ENCODE measurements around the gene BORCS6. TPM values are rescaled to one million over a fixed set of nuclear protein-coding genes. Genes with fewer than 3 reads are reported as not detected.

BORCS6 gene
- total RNA-seq, 1 donor from 2014 or later: 7.8 TPM

DNA sequence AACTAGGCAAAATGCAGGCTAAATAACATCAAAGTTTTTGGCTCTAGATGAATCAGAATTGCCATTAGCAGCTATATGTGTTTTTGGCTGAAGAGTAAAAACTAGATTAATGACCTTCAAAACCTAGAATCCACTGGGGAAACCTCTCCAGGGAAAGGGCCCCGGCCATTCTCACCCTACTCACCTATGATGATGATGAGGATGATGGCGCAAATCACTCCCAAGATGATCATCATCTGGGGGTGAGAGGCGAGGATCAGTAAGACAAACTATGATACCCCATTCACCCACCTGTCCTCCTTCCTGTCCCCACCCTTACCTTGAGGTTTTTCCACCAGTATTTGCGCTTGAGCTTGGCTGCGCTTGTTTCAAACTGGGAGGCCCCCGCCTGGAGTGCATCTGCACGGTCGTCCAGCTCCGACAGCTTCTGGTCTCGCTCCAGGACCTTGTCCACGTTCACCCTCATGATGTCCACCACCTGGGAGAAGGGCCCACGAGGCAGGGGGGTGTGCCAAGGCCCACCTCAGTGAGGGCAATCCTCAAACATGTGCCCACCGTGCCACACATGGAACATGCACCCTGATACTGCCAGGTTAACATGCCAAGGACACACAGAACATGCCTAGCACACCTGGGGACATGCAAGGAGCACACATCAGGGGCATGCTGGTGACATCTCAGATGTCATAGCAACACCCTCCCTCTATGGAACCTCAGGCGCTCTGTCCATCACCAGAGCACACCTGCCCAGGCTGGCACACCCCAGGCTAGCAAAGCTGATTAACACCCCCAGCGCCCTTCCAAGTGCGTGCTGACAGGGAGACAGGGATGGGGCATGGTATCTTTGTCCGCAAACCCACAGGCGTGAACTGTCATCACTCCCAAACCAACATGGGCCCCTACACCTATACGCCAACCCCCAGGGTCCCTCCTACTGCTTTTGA lies 28.4 kb downstream of the BORCS6 start:
- ATAC-seq (no peak), DNase-seq (peak; percentile 67)
- H3K9me3 ChIP-seq: no peaks in the 10 kb centered on the region
- H3K36me3 ChIP-seq: peaks cover 27% of the 10 kb centered on the region
- H3K27ac ChIP-seq: peak overlapping the region; percentile 98
- H3K4me3 ChIP-seq: peak overlapping the region; percentile 96
- H3K4me1 ChIP-seq: peaks cover 52% of the 10 kb centered on the region
- TF ChIP-seq, protein P1, sequence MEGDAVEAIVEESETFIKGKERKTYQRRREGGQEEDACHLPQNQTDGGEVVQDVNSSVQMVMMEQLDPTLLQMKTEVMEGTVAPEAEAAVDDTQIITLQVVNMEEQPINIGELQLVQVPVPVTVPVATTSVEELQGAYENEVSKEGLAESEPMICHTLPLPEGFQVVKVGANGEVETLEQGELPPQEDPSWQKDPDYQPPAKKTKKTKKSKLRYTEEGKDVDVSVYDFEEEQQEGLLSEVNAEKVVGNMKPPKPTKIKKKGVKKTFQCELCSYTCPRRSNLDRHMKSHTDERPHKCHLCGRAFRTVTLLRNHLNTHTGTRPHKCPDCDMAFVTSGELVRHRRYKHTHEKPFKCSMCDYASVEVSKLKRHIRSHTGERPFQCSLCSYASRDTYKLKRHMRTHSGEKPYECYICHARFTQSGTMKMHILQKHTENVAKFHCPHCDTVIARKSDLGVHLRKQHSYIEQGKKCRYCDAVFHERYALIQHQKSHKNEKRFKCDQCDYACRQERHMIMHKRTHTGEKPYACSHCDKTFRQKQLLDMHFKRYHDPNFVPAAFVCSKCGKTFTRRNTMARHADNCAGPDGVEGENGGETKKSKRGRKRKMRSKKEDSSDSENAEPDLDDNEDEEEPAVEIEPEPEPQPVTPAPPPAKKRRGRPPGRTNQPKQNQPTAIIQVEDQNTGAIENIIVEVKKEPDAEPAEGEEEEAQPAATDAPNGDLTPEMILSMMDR (IDR thresholded peaks at IDR 0.05): no peak
- H3K27me3 ChIP-seq: no peaks in the 10 kb centered on the region
- intact Hi-C loops (cut with DNase I): no loop called here

DNA sequence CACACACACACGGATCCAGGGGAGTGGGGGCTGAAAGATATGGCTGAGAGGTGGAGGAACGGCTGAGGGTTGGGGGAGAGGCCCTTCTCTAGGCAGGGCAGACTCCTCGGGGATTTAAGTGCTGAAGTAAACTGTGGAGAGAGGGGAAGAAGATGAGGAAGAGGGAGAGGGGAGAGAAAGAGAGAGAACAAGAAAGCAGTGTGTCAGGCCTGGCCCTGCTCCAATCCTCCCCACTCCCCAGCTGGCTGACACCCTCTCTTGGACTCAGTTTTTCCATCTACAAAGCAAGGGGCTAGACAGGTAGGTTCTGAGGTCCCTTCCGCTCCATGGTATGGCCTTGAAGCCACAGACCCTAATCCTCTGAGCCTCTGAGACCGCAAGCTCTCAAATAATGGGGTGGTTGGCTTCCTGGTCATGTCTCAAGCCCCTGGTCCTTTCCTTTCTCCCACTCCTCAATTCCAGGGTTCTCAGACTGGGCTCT lies 29.2 kb downstream of the BORCS6 start:
- intact Hi-C loops (cut with DNase I): no loop called here
- Histone ChIP-seq H3K9me3 (no peaks in the 10 kb centered on the region), H3K4me1 (peaks cover 52% of the 10 kb centered on the region), H3K27me3 (no peaks in the 10 kb centered on the region), H3K4me3 (peak overlapping the region; percentile 96), H3K36me3 (peaks cover 27% of the 10 kb centered on the region), H3K27ac (peak overlapping the region; percentile 17)
- ATAC-seq (no peak), DNase-seq (peak; percentile 43)
- TF ChIP-seq, protein P1 (IDR thresholded peaks at IDR 0.05): no peak

DNA sequence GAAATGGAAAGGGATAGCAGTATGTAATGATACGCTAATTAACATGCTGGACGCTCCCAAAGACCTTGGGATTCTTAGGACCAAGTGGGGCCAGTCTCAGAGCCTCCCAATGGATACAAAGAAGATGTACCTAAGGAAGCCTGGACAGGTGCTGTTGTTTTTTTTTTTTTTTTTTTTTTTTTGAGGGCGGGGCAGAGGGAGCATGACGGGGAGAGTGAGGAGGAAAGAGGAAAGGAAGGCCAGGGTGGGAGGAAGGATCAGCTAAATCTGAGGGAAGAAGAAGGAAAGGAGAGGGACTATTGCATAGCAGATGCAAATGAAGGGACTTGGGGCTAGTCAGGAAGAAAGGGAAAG lies 29.8 kb downstream of the BORCS6 start:
- H3K4me1 ChIP-seq: peaks cover 52% of the 10 kb centered on the region

DNA sequence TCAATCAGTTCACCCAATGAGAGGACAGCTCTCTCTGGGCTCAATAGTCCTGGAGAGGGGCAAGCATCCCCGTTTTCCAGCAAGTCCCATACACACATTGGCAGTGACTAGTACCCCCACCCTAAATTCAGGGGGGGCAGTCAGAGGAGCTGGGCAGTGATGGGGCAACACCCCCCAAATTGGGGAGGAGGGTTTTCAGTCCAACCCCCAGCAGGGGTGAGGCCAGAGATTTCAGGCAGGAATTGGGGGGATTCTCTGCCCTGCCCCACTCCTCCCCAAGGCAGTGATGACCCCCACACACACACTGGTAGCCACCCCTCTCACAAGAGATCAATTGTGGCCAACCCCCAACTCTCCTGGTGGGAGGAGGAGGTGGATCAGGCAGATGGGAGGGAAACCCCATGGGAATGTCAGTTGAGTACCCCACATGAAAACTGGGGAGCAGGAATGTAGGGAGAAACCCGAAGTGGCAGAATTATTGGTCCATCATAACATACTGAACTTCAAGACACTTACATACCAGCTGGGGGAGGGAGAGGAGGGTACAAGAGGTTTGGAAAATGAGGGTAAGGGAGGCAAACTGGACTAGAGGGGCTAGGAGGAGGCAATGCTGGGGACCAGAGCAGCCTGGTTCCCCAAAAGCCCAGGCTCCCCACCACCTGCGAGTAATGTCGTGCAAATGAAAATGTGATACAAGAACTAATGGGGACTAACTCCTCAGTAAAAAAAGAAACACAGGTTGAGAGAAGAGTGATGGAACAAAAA lies 30.3 kb downstream of the BORCS6 start:
- TF ChIP-seq, protein P1 (IDR thresholded peaks at IDR 0.05): no peak
- Histone ChIP-seq H3K36me3 (peaks cover 27% of the 10 kb centered on the region), H3K4me1 (peaks cover 49% of the 10 kb centered on the region), H3K27ac (no peak overlapping the region), H3K27me3 (no peaks in the 10 kb centered on the region), H3K4me3 (no peak overlapping the region), H3K9me3 (no peaks in the 10 kb centered on the region)
- ATAC-seq (no peak), DNase-seq (peak; percentile 50)
- intact Hi-C loops (cut with DNase I): no loop called here

More for the DNA sequence above, 29.8 kb downstream of the BORCS6 start:
- TF ChIP-seq, protein P1 (IDR thresholded peaks at IDR 0.05): no peak
- no peak overlapping the region for H3K27ac ChIP-seq
- no peaks in the 10 kb centered on the region for H3K9me3 ChIP-seq
- no peak for ATAC-seq
- intact Hi-C loops (cut with DNase I): no loop called here
- DNase-seq: no peak
- H3K36me3 ChIP-seq: peaks cover 27% of the 10 kb centered on the region
- H3K27me3 ChIP-seq: no peaks in the 10 kb centered on the region
- H3K4me3 ChIP-seq: no peak overlapping the region

DNA sequence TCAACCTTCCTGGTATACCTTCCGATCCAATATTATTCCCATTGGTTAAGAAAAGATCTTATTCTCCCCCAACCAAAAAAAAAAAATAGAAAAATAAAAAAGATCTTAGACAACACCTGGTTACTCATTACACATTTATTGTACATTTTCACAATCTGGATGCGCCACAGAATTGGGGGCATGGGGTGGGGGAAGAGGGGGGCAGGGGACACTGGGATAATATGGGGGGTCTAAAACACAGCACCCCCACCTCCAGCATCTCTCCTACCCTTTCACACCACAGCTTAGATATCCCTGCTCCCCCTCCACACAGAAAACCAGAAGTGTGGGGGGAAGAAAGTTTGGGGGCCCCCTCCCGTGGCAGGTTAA lies 31.0 kb downstream of the BORCS6 start:
- H3K36me3 ChIP-seq: peaks cover 27% of the 10 kb centered on the region
- H3K27ac ChIP-seq: peak overlapping the region; percentile 98
- intact Hi-C loops (cut with DNase I): no loop called here
- H3K4me3 ChIP-seq: no peak overlapping the region
- DNase-seq (no peak), ATAC-seq (no peak)
- no peaks in the 10 kb centered on the region for H3K27me3 ChIP-seq
- TF ChIP-seq, protein P1 (IDR thresholded peaks at IDR 0.05): no peak
- no peaks in the 10 kb centered on the region for H3K9me3 ChIP-seq
- H3K4me1 ChIP-seq: peaks cover 43% of the 10 kb centered on the region
